HepG2 (cell line): Measurements from ENCODE around the gene RARA. TPM values are rescaled to one million over a fixed set of nuclear protein-coding genes. Genes with fewer than 3 reads are reported as not detected.

Source experiments
- ARNT ChIP-seq: fragments of 450-650 bp; IDR thresholded peaks from 2 replicates; pipeline ENCODE4 v1.6.1; 2017
- HHEX ChIP-seq: IDR thresholded peaks from 2 replicates; pipeline ENCODE4 v1.6.1; 2016; ENCODE audit warnings: control low read depth
- HMG20B ChIP-seq: conservative IDR thresholded peaks from 2 replicates; pipeline ENCODE4 v1.6.1; 2016; ENCODE audit warnings: missing genetic modification reagents, missing compliant biosample characterization
- HNRNPH1 ChIP-seq: fragments of 200-400 bp; formaldehyde crosslinking; optimal IDR thresholded peaks from 2 replicates; pipeline ENCODE3; 2017; ENCODE audit warnings: mild to moderate bottlenecking, low read depth, low read length
- HOXD1 ChIP-seq: sonication (generic); formaldehyde crosslinking; IDR thresholded peaks from 2 replicates; pipeline ENCODE4 v1.5.0; 2020; ENCODE audit warnings: missing genetic modification reagents
- JUN ChIP-seq: sonication (generic); formaldehyde crosslinking; IDR thresholded peaks from 2 replicates; pipeline ENCODE4 v1.4.0; 2020; ENCODE audit warnings: mild to moderate bottlenecking, missing genetic modification reagents
- KAT2B ChIP-seq: fragments of 150-350 bp; IDR thresholded peaks from 2 replicates; pipeline ENCODE4 v1.6.1; 2014; ENCODE audit warnings: low read depth, low read length, borderline replicate concordance
- MLXIP ChIP-seq: sonication (generic); formaldehyde crosslinking; IDR thresholded peaks from 2 replicates; pipeline ENCODE4 v1.9.0; 2021; ENCODE audit warnings: missing genetic modification reagents, borderline replicate concordance
- MTA3 ChIP-seq: sonication (generic); formaldehyde crosslinking; IDR thresholded peaks from 2 replicates; pipeline ENCODE4 v1.4.0; 2020; ENCODE audit warnings: missing genetic modification reagents
- NFYC ChIP-seq: IDR thresholded peaks from 2 replicates; pipeline ENCODE4 v1.6.1; 2016; ENCODE audit warnings: missing genetic modification reagents, missing compliant biosample characterization
- NR1H2 ChIP-seq: sonication (generic); formaldehyde crosslinking; IDR thresholded peaks from 2 replicates; pipeline ENCODE4 v1.8.1; 2022; ENCODE audit warnings: low read depth, missing genetic modification reagents, borderline replicate concordance
- PAWR ChIP-seq: sonication (generic); formaldehyde crosslinking; IDR thresholded peaks from 2 replicates; pipeline ENCODE4 v1.4.0; 2020; ENCODE audit warnings: missing genetic modification reagents, mild to moderate bottlenecking, borderline replicate concordance
- TGIF2 ChIP-seq: IDR thresholded peaks from 2 replicates; pipeline ENCODE4 v1.6.1; 2016; ENCODE audit warnings: control low read depth, missing compliant biosample characterization
- TIGD3 ChIP-seq: sonication (generic); formaldehyde crosslinking; IDR thresholded peaks from 2 replicates; pipeline ENCODE4 v1.5.1; 2020; ENCODE audit warnings: mild to moderate bottlenecking, missing genetic modification reagents, borderline replicate concordance
- ZNF282 ChIP-seq: fragments of 450-650 bp; IDR thresholded peaks from 2 replicates; pipeline ENCODE4 v1.6.1; 2018; ENCODE audit not compliant: partially characterized antibody
- ZNF333 ChIP-seq: sonication (generic); formaldehyde crosslinking; IDR thresholded peaks from 2 replicates; pipeline ENCODE4 v1.4.0; 2020; ENCODE audit warnings: mild to moderate bottlenecking, missing genetic modification reagents, borderline replicate concordance
- ZNF546 ChIP-seq: sonication (generic); formaldehyde crosslinking; conservative IDR thresholded peaks from 2 replicates; pipeline ENCODE4 v1.8.1; 2023; ENCODE audit warnings: mild to moderate bottlenecking, missing genetic modification reagents
- ZNF737 ChIP-seq: sonication (generic); formaldehyde crosslinking; IDR thresholded peaks from 2 replicates; pipeline ENCODE4 v1.5.0; 2020; ENCODE audit warnings: missing genetic modification reagents, mild to moderate bottlenecking, borderline replicate concordance
- ZNF749 ChIP-seq: sonication (generic); formaldehyde crosslinking; IDR thresholded peaks from 2 replicates; pipeline ENCODE4 v1.8.0; 2022; ENCODE audit warnings: mild to moderate bottlenecking, missing genetic modification reagents, moderate library complexity, borderline replicate concordance
- ZSCAN12 ChIP-seq: sonication (generic); formaldehyde crosslinking; IDR thresholded peaks from 2 replicates; pipeline ENCODE4 v1.9.0; 2021; ENCODE audit warnings: mild to moderate bottlenecking, missing genetic modification reagents
- ZSCAN22 ChIP-seq: sonication (generic); formaldehyde crosslinking; IDR thresholded peaks from 2 replicates; pipeline ENCODE4 v1.4.0; 2020; ENCODE audit warnings: mild to moderate bottlenecking, missing genetic modification reagents
- polyA plus RNA-seq, 8 experiments: library from polyadenylated mRNA; depleted of rRNA in 3 of 8; stranded (reverse) in 7 of 8; unstranded in 1 of 8; fragments of >200 nt; fragmentation: Illumina TruSeq in 4 of 8; extraction: Trizol in 4 of 8; gene quantifications; 2 replicates each; pipeline versions ENCODE4 v1.2.1 to v1.2.3, GENCODE V29; 2011 to 2016; ENCODE audit warnings: low read depth in 4 of 8, missing spikeins in 1 of 8, mixed read lengths in 1 of 8; ENCODE audit not compliant: insufficient read depth in 1 of 8
- total RNA-seq, 5 experiments: library from RNA; depleted of rRNA; stranded (reverse); fragments of >200 nt; fragmentation: Illumina TruSeq; extraction: Trizol; gene quantifications; 2 replicates each; pipeline ENCODE4 v1.2.3, GENCODE V29; 2016; ENCODE audit warnings: low read depth in 1 of 5
- TF ChIP-seq, protein P1 (sequence below): sonication (generic); formaldehyde crosslinking; IDR thresholded peaks from 2 replicates; pipeline ENCODE4 v1.4.0; 2020; ENCODE audit warnings: missing genetic modification reagents, borderline replicate concordance

RARA gene
- total and polyA plus RNA-seq, 2 of the 13 experiments (the other 11 are each of a cell fraction or from before 2014, with no cell fraction given), result 6.4 to 8.6 TPM

DNA sequence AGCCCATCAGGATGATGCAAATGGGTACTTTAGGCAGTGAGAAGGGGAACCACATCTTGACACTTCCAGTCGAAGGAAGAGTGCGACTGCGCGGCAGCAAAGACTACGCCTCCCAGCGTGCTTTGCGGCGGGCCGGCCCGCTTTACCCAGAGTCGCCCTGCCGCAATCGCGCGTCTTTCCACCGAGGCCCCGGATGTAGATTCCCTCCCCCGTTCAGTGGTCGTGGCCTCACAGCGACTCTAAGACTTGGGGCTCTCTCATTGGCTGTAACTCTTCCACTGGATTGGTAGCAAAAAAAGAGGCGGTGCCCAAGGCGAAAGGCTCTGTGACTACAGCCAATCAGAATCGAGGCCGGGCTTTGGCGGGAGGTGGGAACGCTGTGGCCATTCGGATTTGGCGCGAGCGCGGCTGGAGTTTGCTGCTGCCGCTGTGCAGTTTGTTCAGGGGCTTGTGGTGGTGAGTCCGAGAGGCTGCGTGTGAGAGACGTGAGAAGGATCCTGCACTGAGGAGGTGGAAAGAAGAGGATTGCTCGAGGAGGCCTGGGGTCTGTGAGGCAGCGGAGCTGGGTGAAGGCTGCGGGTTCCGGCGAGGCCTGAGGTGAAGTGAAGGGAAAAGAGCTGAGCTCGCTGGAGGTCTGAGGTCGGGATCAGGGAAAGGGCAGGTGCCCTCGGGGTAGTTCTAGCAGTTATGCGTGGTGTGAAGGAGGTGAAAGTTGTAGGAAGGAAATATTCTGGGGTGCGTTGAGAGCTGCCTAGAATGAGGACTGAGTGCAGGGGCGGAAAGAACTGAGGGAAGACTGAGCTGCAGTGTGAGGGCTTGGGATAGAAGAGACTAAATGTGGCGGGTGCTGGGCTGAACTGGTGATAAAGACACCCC lies 21.2 kb upstream of the RARA start, which contains the start of gene CDC6 (continued):
- TF ChIP-seq, protein P1, sequence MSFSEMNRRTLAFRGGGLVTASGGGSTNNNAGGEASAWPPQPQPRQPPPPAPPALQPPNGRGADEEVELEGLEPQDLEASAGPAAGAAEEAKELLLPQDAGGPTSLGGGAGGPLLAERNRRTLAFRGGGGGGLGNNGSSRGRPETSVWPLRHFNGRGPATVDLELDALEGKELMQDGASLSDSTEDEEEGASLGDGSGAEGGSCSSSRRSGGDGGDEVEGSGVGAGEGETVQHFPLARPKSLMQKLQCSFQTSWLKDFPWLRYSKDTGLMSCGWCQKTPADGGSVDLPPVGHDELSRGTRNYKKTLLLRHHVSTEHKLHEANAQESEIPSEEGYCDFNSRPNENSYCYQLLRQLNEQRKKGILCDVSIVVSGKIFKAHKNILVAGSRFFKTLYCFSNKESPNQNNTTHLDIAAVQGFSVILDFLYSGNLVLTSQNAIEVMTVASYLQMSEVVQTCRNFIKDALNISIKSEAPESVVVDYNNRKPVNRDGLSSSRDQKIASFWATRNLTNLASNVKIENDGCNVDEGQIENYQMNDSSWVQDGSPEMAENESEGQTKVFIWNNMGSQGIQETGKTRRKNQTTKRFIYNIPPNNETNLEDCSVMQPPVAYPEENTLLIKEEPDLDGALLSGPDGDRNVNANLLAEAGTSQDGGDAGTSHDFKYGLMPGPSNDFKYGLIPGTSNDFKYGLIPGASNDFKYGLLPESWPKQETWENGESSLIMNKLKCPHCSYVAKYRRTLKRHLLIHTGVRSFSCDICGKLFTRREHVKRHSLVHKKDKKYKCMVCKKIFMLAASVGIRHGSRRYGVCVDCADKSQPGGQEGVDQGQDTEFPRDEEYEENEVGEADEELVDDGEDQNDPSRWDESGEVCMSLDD (CRISPR knock-in tag), result no peak
- no peak for TF ChIP-seq ARNT
- no peak for TF ChIP-seq KAT2B
- no peak for TF ChIP-seq MLXIP (CRISPR knock-in tag)
- no peak for TF ChIP-seq HNRNPH1
- no peak for TF ChIP-seq ZSCAN22
- TF ChIP-seq ZNF546, result 0 out of 2 replicates have a peak, but pooled peaks have one; percentile 60
- no peak for TF ChIP-seq ZNF282
- peak; percentile 97 for TF ChIP-seq NFYC (CRISPR knock-in tag)
- no peak; the same call in 1 of the 2 replicates for TF ChIP-seq JUN (CRISPR knock-in tag)
- TF ChIP-seq NR1H2 (CRISPR knock-in tag), result no peak
- TF ChIP-seq HHEX (CRISPR knock-in tag), result 0 out of 2 replicates have a peak, but pooled peaks have one; percentile 14
- peak; percentile 85; the same call in 1 of the 2 replicates for TF ChIP-seq PAWR (CRISPR knock-in tag)
- no peak for TF ChIP-seq ZNF737
- no peak for TF ChIP-seq ZSCAN12 (CRISPR knock-in tag)
- peak; percentile 98 for TF ChIP-seq TGIF2 (CRISPR knock-in tag)
- no peak for TF ChIP-seq HMG20B (CRISPR knock-in tag)
- no peak; the same call in 1 of the 2 replicates for TF ChIP-seq TIGD3
- peak; percentile 91; the same call in 1 of the 2 replicates for TF ChIP-seq ZNF333 (CRISPR knock-in tag)
- no peak for TF ChIP-seq MTA3 (CRISPR knock-in tag)
- 0 out of 2 replicates have a peak, but pooled peaks have one; percentile 56 for TF ChIP-seq ZNF749 (CRISPR knock-in tag)
- TF ChIP-seq HOXD1, result no peak; the same call in 1 of the 2 replicates
